ENCODE measurements around the gene ZYG11A.

ZYG11A gene

DNA sequence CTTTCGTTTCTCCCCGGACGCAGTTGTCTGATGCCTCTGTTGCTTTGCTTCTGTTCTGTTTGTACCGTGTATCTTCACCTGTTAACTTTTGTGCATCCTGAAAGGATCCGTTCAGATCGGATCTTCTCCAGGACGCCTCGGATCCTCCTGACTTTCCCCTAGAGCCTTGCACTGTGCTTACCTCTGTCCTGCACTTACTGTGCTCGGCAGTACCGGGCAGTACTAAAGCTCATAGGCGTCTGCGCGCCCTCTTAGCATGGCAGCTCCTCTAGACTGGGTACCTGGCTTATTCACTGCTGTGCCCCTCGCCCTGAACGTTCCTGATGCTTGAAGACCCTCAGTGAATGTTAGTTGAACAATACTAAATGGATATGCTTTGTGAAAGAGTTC lies 85.5 kb downstream of the ZYG11A start:
- no peak for DNase-seq (ENCODE audit: low spot score)
- TF ChIP-seq, protein P1, sequence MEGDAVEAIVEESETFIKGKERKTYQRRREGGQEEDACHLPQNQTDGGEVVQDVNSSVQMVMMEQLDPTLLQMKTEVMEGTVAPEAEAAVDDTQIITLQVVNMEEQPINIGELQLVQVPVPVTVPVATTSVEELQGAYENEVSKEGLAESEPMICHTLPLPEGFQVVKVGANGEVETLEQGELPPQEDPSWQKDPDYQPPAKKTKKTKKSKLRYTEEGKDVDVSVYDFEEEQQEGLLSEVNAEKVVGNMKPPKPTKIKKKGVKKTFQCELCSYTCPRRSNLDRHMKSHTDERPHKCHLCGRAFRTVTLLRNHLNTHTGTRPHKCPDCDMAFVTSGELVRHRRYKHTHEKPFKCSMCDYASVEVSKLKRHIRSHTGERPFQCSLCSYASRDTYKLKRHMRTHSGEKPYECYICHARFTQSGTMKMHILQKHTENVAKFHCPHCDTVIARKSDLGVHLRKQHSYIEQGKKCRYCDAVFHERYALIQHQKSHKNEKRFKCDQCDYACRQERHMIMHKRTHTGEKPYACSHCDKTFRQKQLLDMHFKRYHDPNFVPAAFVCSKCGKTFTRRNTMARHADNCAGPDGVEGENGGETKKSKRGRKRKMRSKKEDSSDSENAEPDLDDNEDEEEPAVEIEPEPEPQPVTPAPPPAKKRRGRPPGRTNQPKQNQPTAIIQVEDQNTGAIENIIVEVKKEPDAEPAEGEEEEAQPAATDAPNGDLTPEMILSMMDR (IDR thresholded peaks at IDR 0.05; ENCODE audit: extremely low read depth, missing control alignments): no peak

DNA sequence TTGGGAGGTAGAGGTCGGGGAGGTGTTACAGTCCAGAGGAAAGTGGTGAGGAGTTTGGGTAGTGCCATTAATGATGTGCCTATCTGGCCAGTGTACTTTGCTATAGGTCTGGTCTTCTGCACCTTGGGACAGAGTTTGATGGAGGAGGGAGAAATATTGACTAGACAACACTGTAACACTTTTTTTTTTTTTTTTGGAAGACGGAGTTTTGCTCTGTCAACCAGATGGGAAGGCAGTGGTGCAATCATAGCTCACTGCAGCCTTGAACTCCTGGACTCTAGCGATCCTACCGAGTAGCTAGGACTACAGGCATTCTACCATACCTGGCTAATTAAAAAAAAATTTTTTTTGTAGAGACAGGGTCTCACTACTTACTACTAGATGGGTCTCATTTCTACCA lies 86.5 kb downstream of the ZYG11A start:
- TF ChIP-seq, protein P1 (IDR thresholded peaks at IDR 0.05; ENCODE audit: extremely low read depth, missing control alignments): no peak
- no peak for DNase-seq (ENCODE audit: low spot score)

- TF ChIP-seq, protein P1 (IDR thresholded peaks at IDR 0.05; ENCODE audit: extremely low read depth, missing control alignments): no peak
Observed at GRCh38 chr1:52937433-52938182, 95.0 kb downstream of the ZYG11A start.

GRCh38 chr1:52938183-52938451 lies 95.6 kb downstream of the ZYG11A start:
- no peak for DNase-seq (ENCODE audit: low spot score)
- TF ChIP-seq, protein P1 (IDR thresholded peaks at IDR 0.05; ENCODE audit: extremely low read depth, missing control alignments): no peak

More at GRCh38 chr1:52937433-52938182, 95.0 kb downstream of the ZYG11A start:
- DNase-seq (ENCODE audit: low spot score): no peak

GRCh38 chr1:52943876-52944416 lies 101.4 kb downstream of the ZYG11A start:
- TF ChIP-seq, protein P1 (IDR thresholded peaks at IDR 0.05; ENCODE audit: extremely low read depth, missing control alignments): no peak
- no peak for DNase-seq (ENCODE audit: low spot score)

GRCh38 chr1:52944566-52944965 lies 102.0 kb downstream of the ZYG11A start:
- TF ChIP-seq, protein P1 (IDR thresholded peaks at IDR 0.05; ENCODE audit: extremely low read depth, missing control alignments): no peak

More at GRCh38 chr1:52944566-52944965, 102.0 kb downstream of the ZYG11A start:
- DNase-seq (ENCODE audit: low spot score): no peak

Measured in GM20000 (cell line).